Skeletal muscle tissue (tissue), 4 donors: Measurements from ENCODE around the gene EPSTI1. TPM values are rescaled to one million over a fixed set of nuclear protein-coding genes. Genes with fewer than 3 reads are reported as not detected.

Experiments
- H3K27ac ChIP-seq: one replicate; pipeline ENCODE4 v1.7.0; 2013; ENCODE audit warnings: mild to moderate bottlenecking, low read depth, low read length, inconsistent platforms
- H3K27me3 ChIP-seq, 3 donors: one replicate each; pipeline ENCODE4 v1.7.0; 2013; ENCODE audit warnings: low read length in 3 of 3; ENCODE audit not compliant: control insufficient read depth in 3 of 3, insufficient read depth in 3 of 3
- H3K36me3 ChIP-seq, 3 donors: one replicate each; pipeline ENCODE4 v1.7.0; 2013; ENCODE audit warnings: low read length in 3 of 3; ENCODE audit not compliant: control insufficient read depth in 3 of 3, insufficient read depth in 3 of 3
- H3K4me1 ChIP-seq, 3 donors: one replicate each; pipeline ENCODE4 v1.7.0; 2013; ENCODE audit warnings: low read length in 3 of 3, mild to moderate bottlenecking in 3 of 3; ENCODE audit not compliant: control insufficient read depth in 3 of 3, insufficient read depth in 3 of 3
- H3K4me3 ChIP-seq, 3 donors: one replicate each; pipeline ENCODE4 v1.7.0; 2013; ENCODE audit warnings: low read length in 3 of 3
- H3K9ac ChIP-seq, 3 donors: one replicate each; pipeline ENCODE4 v1.7.0; 2013; ENCODE audit warnings: low read length in 3 of 3, mild to moderate bottlenecking in 3 of 3, moderate library complexity in 2 of 3, low read depth in 1 of 3
- H3K9me3 ChIP-seq, 3 donors: one replicate each; pipeline ENCODE4 v1.7.0; 2013; ENCODE audit warnings: low read length in 3 of 3; ENCODE audit not compliant: control insufficient read depth in 3 of 3
- total RNA-seq: library from RNA; depleted of rRNA; stranded (reverse); fragments of >200 nt; gene quantifications from one replicate; pipeline ENCODE4 v1.2.3, GENCODE V29; 2014
- donor health status: Osteomylitis.

Gene EPSTI1
- total RNA-seq, 1 donor from 2014 or later, result 1.6 TPM

DNA sequence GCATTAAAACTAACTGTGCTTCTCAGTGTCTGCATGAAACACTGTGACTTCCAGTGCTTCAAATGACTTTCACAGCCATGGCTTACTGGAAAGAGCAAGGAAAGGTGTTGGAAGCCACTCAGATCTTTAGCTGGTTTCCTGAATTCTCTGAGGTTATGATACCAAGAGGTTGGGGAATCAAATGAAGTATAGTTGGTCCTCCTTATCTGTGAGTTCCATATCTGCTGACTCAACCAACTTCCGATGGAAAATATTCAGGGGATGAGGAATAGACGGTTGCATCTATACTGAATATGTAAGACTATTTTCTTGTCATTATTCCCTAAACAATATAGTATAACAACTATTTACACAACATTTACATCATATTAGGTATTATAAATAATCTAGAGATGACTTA lies 32.4 kb downstream of the EPSTI1 start:
- no peaks in the 10 kb centered on the region for H3K9me3 ChIP-seq
- H3K36me3 ChIP-seq, result peaks cover 0 to 5% (median 0%) of the 10 kb centered on the region in 3 donors
- H3K4me1 ChIP-seq, result no peaks in the 10 kb centered on the region
- no peak overlapping the region for H3K4me3 ChIP-seq
- H3K9ac ChIP-seq, result no peak overlapping the region
- no peak overlapping the region for H3K27ac ChIP-seq
- H3K27me3 ChIP-seq, result no peaks in the 10 kb centered on the region

DNA sequence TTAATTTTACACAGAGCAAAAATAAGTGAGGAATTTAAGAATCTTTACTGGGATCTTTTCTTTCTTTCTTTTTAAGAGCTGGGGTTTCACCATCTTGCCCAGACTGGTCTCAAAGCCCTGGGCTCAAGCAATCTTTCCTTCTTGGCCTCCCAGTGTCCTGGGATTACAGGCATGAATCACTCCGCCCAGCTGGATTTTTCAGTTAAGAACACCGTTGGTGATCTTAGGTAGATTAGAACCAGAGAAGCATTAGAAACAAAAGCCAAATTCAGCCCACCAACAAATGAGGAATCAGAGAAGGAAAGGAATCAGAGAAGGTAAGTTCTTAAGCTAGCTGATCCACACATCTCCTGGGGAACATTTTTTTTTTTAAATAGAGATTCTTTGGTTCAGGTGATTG lies 34.2 kb downstream of the EPSTI1 start:
- Histone ChIP-seq H3K9ac (no peak overlapping the region), H3K27me3 (no peaks in the 10 kb centered on the region), H3K4me1 (no peaks in the 10 kb centered on the region), H3K4me3 (no peak overlapping the region), H3K36me3 (peaks cover 0 to 5% (median 0%) of the 10 kb centered on the region in 3 donors), H3K27ac (no peak overlapping the region), H3K9me3 (no peaks in the 10 kb centered on the region)

DNA sequence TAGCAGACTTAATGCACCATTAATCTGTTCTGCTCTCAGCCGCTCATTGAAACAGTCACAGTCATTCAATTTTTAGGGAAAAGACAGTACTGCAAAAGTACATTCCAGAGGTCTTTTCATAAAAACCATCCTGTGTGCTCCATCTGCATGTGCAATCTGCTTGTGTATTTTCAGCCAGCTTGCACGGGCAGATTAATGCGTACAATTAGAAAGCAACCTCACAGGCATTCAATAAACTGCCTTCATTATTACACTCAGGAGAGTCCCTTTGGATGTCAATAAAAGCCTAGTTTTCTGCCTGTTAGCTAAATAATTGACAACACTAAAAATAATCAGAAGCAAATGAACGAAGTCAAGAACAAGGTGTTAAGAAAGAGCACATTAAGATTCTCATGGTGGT lies 41.9 kb downstream of the EPSTI1 start:
- Histone ChIP-seq H3K36me3 (peaks cover 0 to 4% (median 4%) of the 10 kb centered on the region in 3 donors), H3K9me3 (no peaks in the 10 kb centered on the region)

GRCh38 chr13:42947925-42948324 lies 44.1 kb downstream of the EPSTI1 start:
- H3K27me3 ChIP-seq, result no peaks in the 10 kb centered on the region
- no peaks in the 10 kb centered on the region for H3K4me1 ChIP-seq
- no peaks in the 10 kb centered on the region for H3K9me3 ChIP-seq
- no peak overlapping the region for H3K9ac ChIP-seq
- H3K36me3 ChIP-seq, result peaks cover 0 to 4% (median 4%) of the 10 kb centered on the region in 3 donors
- no peak overlapping the region for H3K27ac ChIP-seq
- H3K4me3 ChIP-seq, result no peak overlapping the region

More for the DNA sequence above, 41.9 kb downstream of the EPSTI1 start:
- H3K4me1 ChIP-seq, result no peaks in the 10 kb centered on the region
- H3K9ac ChIP-seq, result no peak overlapping the region
- H3K27ac ChIP-seq, result no peak overlapping the region
- H3K27me3 ChIP-seq, result no peaks in the 10 kb centered on the region
- H3K4me3 ChIP-seq, result no peak overlapping the region

GRCh38 chr13:42946927-42947326 lies 45.1 kb downstream of the EPSTI1 start:
- no peaks in the 10 kb centered on the region for H3K9me3 ChIP-seq
- no peak overlapping the region for H3K9ac ChIP-seq
- no peak overlapping the region for H3K27ac ChIP-seq
- H3K4me1 ChIP-seq, result no peaks in the 10 kb centered on the region
- no peaks in the 10 kb centered on the region for H3K27me3 ChIP-seq
- H3K4me3 ChIP-seq, result no peak overlapping the region
- no peaks in the 10 kb centered on the region for H3K36me3 ChIP-seq

DNA sequence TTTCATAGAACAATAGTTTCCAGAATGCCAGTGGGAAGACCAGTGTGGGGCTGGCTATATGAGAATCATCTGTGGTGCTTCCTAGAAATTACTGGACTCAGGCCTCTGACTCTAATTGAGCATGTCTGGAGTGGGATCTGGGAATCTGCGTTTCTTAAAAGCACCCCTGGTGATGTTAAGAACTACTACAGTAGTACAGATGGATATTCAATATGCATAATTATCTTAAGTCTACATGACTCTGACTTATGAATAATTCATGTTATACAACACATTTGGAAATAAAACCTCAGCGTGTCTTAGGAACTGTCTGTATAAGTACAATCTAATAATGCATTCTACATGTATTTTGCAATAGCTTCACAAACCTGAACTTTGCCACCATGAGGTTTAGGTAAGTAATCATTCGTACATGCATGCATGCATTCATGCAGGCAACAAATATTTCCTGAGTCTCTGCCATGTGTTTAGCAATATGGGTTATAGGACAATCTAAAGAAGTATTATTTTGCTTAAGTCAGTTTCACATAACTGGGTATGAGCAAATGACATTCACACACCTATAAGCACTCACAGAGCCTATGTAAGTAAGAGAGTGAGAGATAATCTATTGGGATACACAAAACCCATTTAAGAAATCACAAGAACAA lies 62.0 kb downstream of the EPSTI1 start:
- H3K9ac ChIP-seq, result no peak overlapping the region
- no peak overlapping the region for H3K4me3 ChIP-seq
- H3K9me3 ChIP-seq, result peaks cover 0 to 2% (median 0%) of the 10 kb centered on the region in 3 donors
- peaks cover 0 to under 1% (median 0%) of the 10 kb centered on the region in 3 donors for H3K4me1 ChIP-seq
- no peaks in the 10 kb centered on the region for H3K27me3 ChIP-seq
- H3K36me3 ChIP-seq, result peaks cover 0 to 3% (median 0%) of the 10 kb centered on the region in 3 donors
- no peak overlapping the region for H3K27ac ChIP-seq

GRCh38 chr13:42926555-42926954 lies 65.5 kb downstream of the EPSTI1 start:
- H3K27me3 ChIP-seq, result no peaks in the 10 kb centered on the region
- peaks cover 0 to 3% (median 0%) of the 10 kb centered on the region in 3 donors for H3K36me3 ChIP-seq
- H3K4me1 ChIP-seq, result peaks cover 0 to 6% (median 4%) of the 10 kb centered on the region in 3 donors
- H3K27ac ChIP-seq, result no peak overlapping the region
- H3K9me3 ChIP-seq, result peaks cover 0 to 2% (median 0%) of the 10 kb centered on the region in 3 donors
- H3K4me3 ChIP-seq, result no peak overlapping the region
- H3K9ac ChIP-seq, result no peak overlapping the region

GRCh38 chr13:42926043-42926442 lies 66.0 kb downstream of the EPSTI1 start:
- H3K4me3 ChIP-seq, result no peak overlapping the region
- no peaks in the 10 kb centered on the region for H3K27me3 ChIP-seq
- H3K36me3 ChIP-seq, result peaks cover 0 to 3% (median 0%) of the 10 kb centered on the region in 3 donors

GRCh38 chr13:42925626-42926025 lies 66.4 kb downstream of the EPSTI1 start:
- peaks cover 0 to 3% (median 0%) of the 10 kb centered on the region in 3 donors for H3K36me3 ChIP-seq

More at GRCh38 chr13:42926043-42926442, 66.0 kb downstream of the EPSTI1 start:
- H3K27ac ChIP-seq, result no peak overlapping the region
- peaks cover 0 to 6% (median 4%) of the 10 kb centered on the region in 3 donors for H3K4me1 ChIP-seq
- no peak overlapping the region for H3K9ac ChIP-seq
- H3K9me3 ChIP-seq, result peaks cover 0 to 2% (median 0%) of the 10 kb centered on the region in 3 donors

GRCh38 chr13:42924344-42924743 lies 67.7 kb downstream of the EPSTI1 start:
- Histone ChIP-seq H3K27me3 (no peaks in the 10 kb centered on the region), H3K9ac (no peak overlapping the region), H3K27ac (no peak overlapping the region), H3K36me3 (peaks cover 0 to 3% (median 0%) of the 10 kb centered on the region in 3 donors), H3K4me3 (no peak overlapping the region), H3K4me1 (peaks cover 0 to 6% (median 4%) of the 10 kb centered on the region in 3 donors), H3K9me3 (peaks cover 0 to 2% (median 0%) of the 10 kb centered on the region in 3 donors)

More at GRCh38 chr13:42925626-42926025, 66.4 kb downstream of the EPSTI1 start:
- H3K4me3 ChIP-seq, result no peak overlapping the region
- no peak overlapping the region for H3K27ac ChIP-seq
- H3K27me3 ChIP-seq, result no peaks in the 10 kb centered on the region
- H3K4me1 ChIP-seq, result peaks cover 0 to 6% (median 4%) of the 10 kb centered on the region in 3 donors
- H3K9ac ChIP-seq, result no peak overlapping the region
- peaks cover 0 to 2% (median 0%) of the 10 kb centered on the region in 3 donors for H3K9me3 ChIP-seq
